ENCODE results near the gene HRH1.
"Not testable (repeated sequence)": the region's sequence is repeated elsewhere in the genome, so short reads cannot be mapped to it uniquely, and the experiment has no call there.

- peak; percentile 39 for TF ChIP-seq CTCF (CRISPR knock-in tag; IDR thresholded peaks at IDR 0.05)
- not testable (repeated sequence) for TF ChIP-seq ZNF562 (CRISPR knock-in tag; IDR thresholded peaks at IDR 0.05; ENCODE audit: borderline replicate concordance); ARID4A (CRISPR knock-in tag; IDR thresholded peaks at IDR 0.05; ENCODE audit: borderline replicate concordance); ELF1 (CRISPR knock-in tag; IDR thresholded peaks at IDR 0.05); ZNF704 (CRISPR knock-in tag; IDR thresholded peaks at IDR 0.05; ENCODE audit: borderline replicate concordance); KAT8 (CRISPR knock-in tag; IDR thresholded peaks at IDR 0.05); CHD2 (IDR thresholded peaks at IDR 0.05; ENCODE audit: low read depth, low read length); MAFK (conservative IDR thresholded peaks at IDR 0.05 in 1 of 2, IDR thresholded peaks at IDR 0.05 in 1 of 2; ENCODE audit: low read length in 2 of 2); CHD4 (IDR thresholded peaks at IDR 0.05; ENCODE audit: borderline replicate concordance, low read length); XRCC5 (optimal IDR thresholded peaks at IDR 0.05; ENCODE audit: low read length); SRF (IDR thresholded peaks at IDR 0.05; ENCODE audit: low read depth, low read length)
Observed at GRCh38 chr3:11205881-11206280, 51.6 kb downstream of the HRH1 start.
